Measurements from ENCODE around the gene MBOAT2. TPM values are rescaled to one million over a fixed set of nuclear protein-coding genes. Genes with fewer than 3 reads are reported as not detected.

MBOAT2 gene
- total RNA-seq, 1 donor from 2014 or later: 84.0 TPM

DNA sequence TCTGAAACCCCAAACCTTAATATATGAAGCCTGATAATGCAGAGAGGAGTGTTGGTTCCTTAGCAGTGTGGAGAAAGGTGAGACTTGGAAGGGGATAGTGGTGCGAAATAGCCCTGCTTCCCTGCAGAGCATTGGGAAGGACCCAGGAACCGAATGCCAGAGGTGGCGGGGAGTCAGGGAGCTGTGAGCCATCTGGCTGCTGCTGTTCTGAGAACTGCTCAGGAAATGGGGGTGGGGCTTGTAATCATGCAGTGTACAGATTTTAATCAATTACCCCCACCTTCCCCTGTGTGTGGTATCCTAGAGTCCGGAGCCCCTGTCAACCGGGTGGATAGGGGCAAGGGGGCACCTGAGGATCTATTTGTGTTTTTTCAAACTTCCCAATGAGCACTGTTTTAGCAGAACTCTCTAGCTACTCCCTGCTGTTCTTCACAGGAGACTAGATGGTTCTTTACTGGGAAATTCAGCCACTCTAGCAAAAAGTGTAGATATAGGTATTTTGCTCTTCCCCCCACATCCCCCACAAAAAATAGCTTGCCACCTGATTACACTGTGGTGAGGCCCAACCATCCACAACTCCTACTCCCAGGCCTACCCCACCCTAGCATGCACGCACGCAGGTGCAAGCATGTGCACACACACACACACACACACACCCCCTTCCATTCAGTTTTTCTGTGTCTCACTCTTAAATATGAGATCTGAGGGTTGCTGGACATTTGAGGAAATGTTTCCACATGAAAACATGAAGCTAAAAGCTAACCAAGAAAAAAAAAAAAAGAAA, 30.1 kb upstream of the MBOAT2 start:
- Mint-ChIP-seq H3K9me3 (peaks cover 21% of the 10 kb centered on the region), H3K4me3 (no peak overlapping the region), H3K27ac (peak overlapping the region; percentile 80), H3K4me1 (peaks cover 20% of the 10 kb centered on the region), H3K36me3 (peaks cover 5% of the 10 kb centered on the region), H3K27me3 (ENCODE audit: insufficient read depth, low read depth) (peaks cover 12% of the 10 kb centered on the region)
- Histone ChIP-seq H2AFZ (replicated peaks) (peak overlapping the region; percentile 59), H3K36me3 (no peaks in the 10 kb centered on the region), H3K27ac (no peak overlapping the region), H3K27me3 (no peaks in the 10 kb centered on the region), H3K9me3 (ENCODE audit: low read depth) (peaks cover 9% of the 10 kb centered on the region), H3K9ac (no peak overlapping the region), H3K4me2 (peak overlapping the region; percentile 48), H4K20me1 (ENCODE audit: low read depth) (no peaks in the 10 kb centered on the region), H3K4me3 (no peak overlapping the region), H3K79me2 (ENCODE audit: low read depth) (no peaks in the 10 kb centered on the region), H3F3A (ENCODE audit: low read depth) (no peaks in the 10 kb centered on the region), H3K4me1 (peaks cover 13% of the 10 kb centered on the region)
- TF ChIP-seq, protein P1, sequence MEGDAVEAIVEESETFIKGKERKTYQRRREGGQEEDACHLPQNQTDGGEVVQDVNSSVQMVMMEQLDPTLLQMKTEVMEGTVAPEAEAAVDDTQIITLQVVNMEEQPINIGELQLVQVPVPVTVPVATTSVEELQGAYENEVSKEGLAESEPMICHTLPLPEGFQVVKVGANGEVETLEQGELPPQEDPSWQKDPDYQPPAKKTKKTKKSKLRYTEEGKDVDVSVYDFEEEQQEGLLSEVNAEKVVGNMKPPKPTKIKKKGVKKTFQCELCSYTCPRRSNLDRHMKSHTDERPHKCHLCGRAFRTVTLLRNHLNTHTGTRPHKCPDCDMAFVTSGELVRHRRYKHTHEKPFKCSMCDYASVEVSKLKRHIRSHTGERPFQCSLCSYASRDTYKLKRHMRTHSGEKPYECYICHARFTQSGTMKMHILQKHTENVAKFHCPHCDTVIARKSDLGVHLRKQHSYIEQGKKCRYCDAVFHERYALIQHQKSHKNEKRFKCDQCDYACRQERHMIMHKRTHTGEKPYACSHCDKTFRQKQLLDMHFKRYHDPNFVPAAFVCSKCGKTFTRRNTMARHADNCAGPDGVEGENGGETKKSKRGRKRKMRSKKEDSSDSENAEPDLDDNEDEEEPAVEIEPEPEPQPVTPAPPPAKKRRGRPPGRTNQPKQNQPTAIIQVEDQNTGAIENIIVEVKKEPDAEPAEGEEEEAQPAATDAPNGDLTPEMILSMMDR (IDR thresholded peaks at IDR 0.05): no peak
- TF ChIP-seq EZH2phosphoT487 (IDR thresholded peaks at IDR 0.05) (no peak), EZH2 (IDR thresholded peaks at IDR 0.05) (no peak)
- DNase-seq (ENCODE audit: low spot score): peak; percentile 42

DNA sequence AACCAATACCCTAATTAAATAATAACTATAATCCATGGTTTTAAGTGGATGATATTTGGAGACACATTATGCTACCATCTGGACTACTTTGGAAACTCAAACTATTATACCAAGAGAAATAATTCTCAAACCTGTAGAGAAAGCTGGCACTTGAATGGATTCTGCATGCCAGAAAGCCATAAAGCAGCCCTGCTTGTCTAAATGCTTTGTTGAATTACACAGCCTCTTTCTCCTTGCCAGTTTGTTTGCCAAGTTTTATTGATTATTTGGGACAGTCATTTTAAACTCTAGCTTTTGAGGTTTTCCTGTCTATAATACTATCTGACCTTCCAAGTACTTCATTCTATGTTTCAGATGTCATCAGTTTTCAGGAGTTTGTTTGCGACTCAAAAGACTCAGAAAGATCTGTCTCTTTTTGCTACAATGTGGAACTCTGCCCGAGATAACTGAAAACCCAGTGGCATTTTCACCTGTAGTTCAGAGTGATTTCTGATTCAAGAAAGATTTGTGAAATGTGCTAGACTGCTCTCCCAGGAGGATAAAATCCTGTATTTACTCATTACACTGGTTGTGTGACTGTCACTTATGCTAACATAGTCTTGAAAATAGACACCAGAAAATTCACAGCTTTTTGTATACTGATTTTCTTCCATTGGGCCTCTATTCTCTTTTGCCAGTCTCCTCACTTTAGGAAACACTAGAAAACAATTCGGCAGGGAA, 29.2 kb upstream of the MBOAT2 start:
- H3K9me3 Mint-ChIP-seq: peaks cover 13% of the 10 kb centered on the region
- no peaks in the 10 kb centered on the region for H3K27me3 ChIP-seq
- no peaks in the 10 kb centered on the region for H3F3A ChIP-seq (ENCODE audit: low read depth)
- H3K4me1 ChIP-seq: peaks cover 13% of the 10 kb centered on the region
- peaks cover 20% of the 10 kb centered on the region for H3K4me1 Mint-ChIP-seq
- peak overlapping the region; percentile 48 for H3K4me2 ChIP-seq
- peaks cover 5% of the 10 kb centered on the region for H3K9me3 ChIP-seq (ENCODE audit: low read depth)
- H3K36me3 Mint-ChIP-seq: no peaks in the 10 kb centered on the region
- no peak overlapping the region for H3K27ac Mint-ChIP-seq
- H2AFZ ChIP-seq (replicated peaks): peak overlapping the region; percentile 59
- TF ChIP-seq EZH2phosphoT487 (IDR thresholded peaks at IDR 0.05) (no peak), EZH2 (IDR thresholded peaks at IDR 0.05) (no peak)
- TF ChIP-seq, protein P1 (IDR thresholded peaks at IDR 0.05): no peak
- H3K4me3 ChIP-seq: no peak overlapping the region
- no peaks in the 10 kb centered on the region for H3K36me3 ChIP-seq
- H4K20me1 ChIP-seq (ENCODE audit: low read depth): no peaks in the 10 kb centered on the region
- no peak overlapping the region for H3K4me3 Mint-ChIP-seq
- no peak overlapping the region for H3K9ac ChIP-seq
- H3K79me2 ChIP-seq (ENCODE audit: low read depth): no peaks in the 10 kb centered on the region
- no peak overlapping the region for H3K27ac ChIP-seq
- DNase-seq (ENCODE audit: low spot score): no peak
- peaks cover 16% of the 10 kb centered on the region for H3K27me3 Mint-ChIP-seq (ENCODE audit: insufficient read depth, low read depth)

DNA sequence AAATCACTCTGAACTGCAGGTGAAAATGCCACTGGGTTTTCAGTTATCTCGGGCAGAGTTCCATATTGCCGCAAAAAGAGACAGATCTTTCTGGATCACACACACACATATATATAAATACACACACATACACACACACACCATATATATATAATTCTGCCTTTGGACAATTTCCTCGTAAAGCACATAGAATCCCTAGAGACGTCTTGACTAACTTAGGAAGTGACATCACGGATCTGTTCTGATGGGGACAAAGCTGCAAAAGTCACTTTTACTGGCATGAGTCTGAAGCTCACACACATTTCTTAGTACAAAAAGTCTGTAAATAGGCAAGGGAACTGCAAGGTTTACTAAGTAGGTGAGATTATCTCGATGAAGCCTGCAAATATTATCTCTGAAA, 28.6 kb upstream of the MBOAT2 start:
- no peak for DNase-seq (ENCODE audit: low spot score)
- Mint-ChIP-seq H3K27me3 (ENCODE audit: insufficient read depth, low read depth) (peaks cover 20% of the 10 kb centered on the region), H3K9me3 (peaks cover 11% of the 10 kb centered on the region), H3K27ac (no peak overlapping the region), H3K4me1 (peaks cover 20% of the 10 kb centered on the region), H3K4me3 (no peak overlapping the region), H3K36me3 (no peaks in the 10 kb centered on the region)
- TF ChIP-seq, protein P1 (IDR thresholded peaks at IDR 0.05): no peak
- TF ChIP-seq EZH2phosphoT487 (IDR thresholded peaks at IDR 0.05) (no peak), EZH2 (IDR thresholded peaks at IDR 0.05) (no peak)
- Histone ChIP-seq H3K79me2 (ENCODE audit: low read depth) (no peaks in the 10 kb centered on the region), H2AFZ (replicated peaks) (no peak overlapping the region), H3K4me1 (peaks cover 13% of the 10 kb centered on the region), H4K20me1 (ENCODE audit: low read depth) (no peaks in the 10 kb centered on the region), H3K27me3 (no peaks in the 10 kb centered on the region), H3K9ac (no peak overlapping the region), H3K9me3 (ENCODE audit: low read depth) (peaks cover 5% of the 10 kb centered on the region), H3F3A (ENCODE audit: low read depth) (no peaks in the 10 kb centered on the region), H3K4me2 (no peak overlapping the region), H3K4me3 (no peak overlapping the region), H3K36me3 (no peaks in the 10 kb centered on the region), H3K27ac (no peak overlapping the region)

Data from neural progenitor cell (in vitro differentiated cells).